Stimulated activated CD4-positive, alpha-beta T cell treated with anti-CD3 and anti-CD28 coated beads, Interleukin-4, amount 100 ng/mL, for 24 hours (primary cell): ENCODE results near the gene ADAMTSL4.

Source experiments
- DNase-seq: peaks from one replicate; pipeline ENCODE4 v3.0.0-alpha.2; 2020

ADAMTSL4 gene

GRCh38 chr1:150548632-150549495 lies at the start of gene ADAMTSL4:
Gene ADAMTSL4 (plus strand): TSS chr1:150549408. CDS start chr1:150552289, 2,881 bp downstream.
- DNase-seq = no peak

GRCh38 chr1:150505431-150505830 lies 43.8 kb upstream of the ADAMTSL4 start:
- no peak for DNase-seq

GRCh38 chr1:150507912-150508864 lies 41.0 kb upstream of the ADAMTSL4 start, which contains the start of gene ECM1:
Gene ECM1 (plus strand): TSS chr1:150508109. CDS start chr1:150508210, 101 bp downstream.
- DNase-seq = no peak

GRCh38 chr1:150508982-150509381 lies 40.2 kb upstream of the ADAMTSL4 start:
- DNase-seq = no peak

GRCh38 chr1:150511551-150511950 lies 37.7 kb upstream of the ADAMTSL4 start:
- DNase-seq = no peak

- no peak for DNase-seq
Observed at GRCh38 chr1:150511985-150512660, 37.1 kb upstream of the ADAMTSL4 start.

GRCh38 chr1:150512846-150513245 lies 36.4 kb upstream of the ADAMTSL4 start:
- no peak for DNase-seq

- DNase-seq = no peak
Observed at GRCh38 chr1:150513351-150513791, 35.8 kb upstream of the ADAMTSL4 start.

GRCh38 chr1:150514260-150514659 lies 34.9 kb upstream of the ADAMTSL4 start:
- no peak for DNase-seq

- no peak for DNase-seq
Observed at GRCh38 chr1:150514913-150515327, 34.3 kb upstream of the ADAMTSL4 start.

- peak; percentile 91 for DNase-seq
Observed at GRCh38 chr1:150515328-150516049, 33.7 kb upstream of the ADAMTSL4 start, which contains the start of gene FALEC. Gene FALEC (plus strand): TSS chr1:150515752.

GRCh38 chr1:150516050-150516591 lies 33.1 kb upstream of the ADAMTSL4 start:
- DNase-seq = peak; percentile 8

- DNase-seq = no peak
Observed at GRCh38 chr1:150516616-150517015, 32.6 kb upstream of the ADAMTSL4 start.

- no peak for DNase-seq
Observed at GRCh38 chr1:150521196-150521968, 27.8 kb upstream of the ADAMTSL4 start.

- no peak for DNase-seq
Observed at GRCh38 chr1:150525348-150525747, 23.9 kb upstream of the ADAMTSL4 start.

- no peak for DNase-seq
Observed at GRCh38 chr1:150528196-150528595, 21.0 kb upstream of the ADAMTSL4 start.

GRCh38 chr1:150529017-150529416 lies 20.2 kb upstream of the ADAMTSL4 start:
- DNase-seq = no peak

GRCh38 chr1:150530491-150531159 lies 18.6 kb upstream of the ADAMTSL4 start:
- DNase-seq = no peak

GRCh38 chr1:150532860-150533259 lies 16.3 kb upstream of the ADAMTSL4 start:
- DNase-seq = no peak

GRCh38 chr1:150534002-150534401 lies 15.2 kb upstream of the ADAMTSL4 start:
- DNase-seq = no peak
